Trophoblast cell (in vitro differentiated cells and primary cell): Measurements from ENCODE around the gene ASTN2.

ENCODE experiments used
- DNase-seq, 2 donors: peaks; one replicate each; pipeline ENCODE4 v3.0.0-alpha.2; 2016
- H2AFZ ChIP-seq: 2 replicates; pipeline ENCODE4 v1.6.1; 2013; ENCODE audit warnings: low read length, moderate library complexity, mild to moderate bottlenecking; ENCODE audit not compliant: insufficient read depth, poor library complexity
- H2AK5ac ChIP-seq: 2 replicates; pipeline ENCODE4 v1.6.1; 2013; ENCODE audit warnings: mild to moderate bottlenecking, low read length
- H2BK120ac ChIP-seq: 2 replicates; pipeline ENCODE4 v1.6.1; 2013; ENCODE audit warnings: low read length, mild to moderate bottlenecking, moderate library complexity; ENCODE audit not compliant: insufficient read depth, poor library complexity
- H2BK12ac ChIP-seq: 2 replicates; pipeline ENCODE4 v1.6.1; 2013; ENCODE audit warnings: mild to moderate bottlenecking, low read length, moderate library complexity
- H2BK5ac ChIP-seq: 2 replicates; pipeline ENCODE4 v1.6.1; 2013; ENCODE audit warnings: low read length, low read depth, moderate library complexity, mild to moderate bottlenecking; ENCODE audit not compliant: poor library complexity
- H3K14ac ChIP-seq: 2 replicates; pipeline ENCODE4 v1.6.1; 2013; ENCODE audit warnings: mild to moderate bottlenecking, low read length
- H3K18ac ChIP-seq: 2 replicates; pipeline ENCODE4 v1.6.1; 2013; ENCODE audit warnings: mild to moderate bottlenecking, low read length
- H3K23ac ChIP-seq: 2 replicates; pipeline ENCODE4 v1.6.1; 2013; ENCODE audit warnings: low read length
- H3K27ac ChIP-seq: 2 replicates; pipeline ENCODE4 v1.5.1; 2013; ENCODE audit warnings: low read depth, mild to moderate bottlenecking, inconsistent platforms, low read length, moderate library complexity
- H3K27me3 ChIP-seq: 2 replicates; pipeline ENCODE4 v1.6.1; 2013; ENCODE audit warnings: inconsistent platforms, mild to moderate bottlenecking, low read length, moderate library complexity; ENCODE audit not compliant: insufficient read depth
- H3K36me3 ChIP-seq, 2 experiments: 1 replicate in 1 of 2; 2 replicates in 1 of 2; pipeline ENCODE4 v1.6.1; 2013; ENCODE audit warnings: low read length in 2 of 2, mild to moderate bottlenecking in 2 of 2, moderate library complexity in 1 of 2; ENCODE audit not compliant: insufficient read depth in 2 of 2, control insufficient read depth in 1 of 2
- H3K4ac ChIP-seq: 2 replicates; pipeline ENCODE4 v1.6.1; 2013; ENCODE audit warnings: low read depth, mild to moderate bottlenecking, low read length, moderate library complexity
- H3K4me1 ChIP-seq, 2 experiments: 1 replicate in 1 of 2; 2 replicates in 1 of 2; pipeline ENCODE4 v1.6.1; 2013; ENCODE audit warnings: low read length in 2 of 2, mild to moderate bottlenecking in 2 of 2, moderate library complexity in 1 of 2; ENCODE audit not compliant: insufficient read depth in 2 of 2, control insufficient read depth in 1 of 2
- H3K4me2 ChIP-seq: 2 replicates; pipeline ENCODE4 v1.6.1; 2013; ENCODE audit warnings: inconsistent platforms, mild to moderate bottlenecking, low read length, moderate library complexity
- H3K4me3 ChIP-seq: 2 replicates; pipeline ENCODE4 v1.5.1; 2013; ENCODE audit warnings: mild to moderate bottlenecking, low read depth, low read length, inconsistent platforms
- H3K79me1 ChIP-seq: one replicate; pipeline ENCODE4 v1.6.1; 2013; ENCODE audit warnings: low read length
- H3K79me2 ChIP-seq: 2 replicates; pipeline ENCODE4 v1.6.1; 2013; ENCODE audit warnings: low read length, mild to moderate bottlenecking; ENCODE audit not compliant: control insufficient read depth, insufficient read depth, poor library complexity
- H3K9ac ChIP-seq: 2 replicates; pipeline ENCODE4 v1.6.1; 2013; ENCODE audit warnings: mild to moderate bottlenecking, low read length
- H3K9me3 ChIP-seq: 2 replicates; pipeline ENCODE4 v1.6.1; 2013; ENCODE audit warnings: low read depth, mild to moderate bottlenecking, control low read depth, inconsistent platforms, low read length; ENCODE audit not compliant: insufficient read depth
- H4K12ac ChIP-seq: 2 replicates; pipeline ENCODE4 v1.6.1; 2013; ENCODE audit warnings: low read depth, mild to moderate bottlenecking, low read length, moderate library complexity
- H4K8ac ChIP-seq: 2 replicates; pipeline ENCODE4 v1.6.1; 2013; ENCODE audit warnings: low read depth, mild to moderate bottlenecking, low read length, moderate library complexity
- H4K91ac ChIP-seq: one replicate; pipeline ENCODE4 v1.6.1; 2013; ENCODE audit warnings: low read depth, mild to moderate bottlenecking, low read length, moderate library complexity
- WGBS: extraction: QIAGEN DNeasy Blood & Tissue Kit; methylation state at CpG from one replicate; pipeline ENCODE4 v1.1.7; 2013; ENCODE audit warnings: missing lambda C conversion rate; ENCODE audit not compliant: insufficient read length, insufficient coverage; ENCODE audit errors: extremely low coverage; 5-methylcytosine and 5-hydroxymethylcytosine counted together

The ASTN2 gene

GRCh38 chr9:116617389-116617788, 797.5 kb downstream of the ASTN2 start:
- H3K79me1 ChIP-seq, result no peaks in the 10 kb centered on the region
- no peak overlapping the region for H4K12ac ChIP-seq
- H3K27ac ChIP-seq, result no peak overlapping the region
- no peak overlapping the region for H2AFZ ChIP-seq
- DNase-seq, result no peak
- WGBS, result no CpG with 5 or more reads among the region's 3 CpGs
- H3K4me1 ChIP-seq, result no peaks in the 10 kb centered on the region
- no peak overlapping the region for H4K8ac ChIP-seq
- H3K36me3 ChIP-seq, result no peaks in the 10 kb centered on the region
- H3K79me2 ChIP-seq, result no peaks in the 10 kb centered on the region
- H3K14ac ChIP-seq, result no peak overlapping the region
- H3K27me3 ChIP-seq, result no peaks in the 10 kb centered on the region
- no peak overlapping the region for H4K91ac ChIP-seq
- H3K4me2 ChIP-seq, result no peak overlapping the region
- no peak overlapping the region for H3K4me3 ChIP-seq
- no peak overlapping the region for H2AK5ac ChIP-seq
- no peak overlapping the region for H3K4ac ChIP-seq
- no peaks in the 10 kb centered on the region for H3K9me3 ChIP-seq
- H3K9ac ChIP-seq, result no peak overlapping the region
- H3K18ac ChIP-seq, result no peak overlapping the region
- no peak overlapping the region for H2BK120ac ChIP-seq
- H2BK12ac ChIP-seq, result no peak overlapping the region
- no peak overlapping the region for H3K23ac ChIP-seq
- H2BK5ac ChIP-seq, result no peak overlapping the region

GRCh38 chr9:116616304-116616914, 798.4 kb downstream of the ASTN2 start:
- Histone ChIP-seq H3K23ac (no peak overlapping the region), H3K18ac (no peak overlapping the region), H3K27me3 (no peaks in the 10 kb centered on the region), H2BK5ac (no peak overlapping the region), H2AFZ (no peak overlapping the region), H4K91ac (no peak overlapping the region), H3K79me1 (no peaks in the 10 kb centered on the region), H3K4me1 (no peaks in the 10 kb centered on the region), H3K36me3 (no peaks in the 10 kb centered on the region), H4K8ac (no peak overlapping the region), H3K4me2 (no peak overlapping the region), H3K79me2 (no peaks in the 10 kb centered on the region), H2AK5ac (no peak overlapping the region), H3K4me3 (no peak overlapping the region), H4K12ac (no peak overlapping the region), H3K9me3 (no peaks in the 10 kb centered on the region), H3K9ac (no peak overlapping the region), H2BK120ac (no peak overlapping the region), H3K4ac (no peak overlapping the region), H3K27ac (no peak overlapping the region), H2BK12ac (no peak overlapping the region), H3K14ac (no peak overlapping the region)
- no CpG with 5 or more reads among the region's 5 CpGs for WGBS
- DNase-seq, result no peak

- Histone ChIP-seq H2AFZ (no peak overlapping the region), H3K23ac (no peak overlapping the region), H3K79me1 (no peaks in the 10 kb centered on the region), H3K79me2 (no peaks in the 10 kb centered on the region), H3K4me2 (no peak overlapping the region), H3K14ac (no peak overlapping the region), H2BK120ac (no peak overlapping the region), H4K12ac (no peak overlapping the region), H3K9ac (no peak overlapping the region), H4K91ac (no peak overlapping the region), H3K4me3 (no peak overlapping the region), H3K4me1 (peaks cover 0 to 10% of the 10 kb centered on the region in 2 experiments), H3K18ac (no peak overlapping the region), H3K27me3 (no peaks in the 10 kb centered on the region), H2AK5ac (no peak overlapping the region), H3K36me3 (no peaks in the 10 kb centered on the region), H3K4ac (no peak overlapping the region), H4K8ac (no peak overlapping the region), H2BK5ac (no peak overlapping the region), H3K9me3 (no peaks in the 10 kb centered on the region), H2BK12ac (no peak overlapping the region), H3K27ac (no peak overlapping the region)
- no CpG with 5 or more reads among the region's 1 CpG for WGBS
- DNase-seq, result no peak
Observed at GRCh38 chr9:116608064-116608463, 806.8 kb downstream of the ASTN2 start.

- H3K9ac ChIP-seq, result no peak overlapping the region
- WGBS, result no CpG with 5 or more reads among the region's 10 CpGs
Observed at GRCh38 chr9:116605904-116606341, 808.9 kb downstream of the ASTN2 start.

More at GRCh38 chr9:116605904-116606341, 808.9 kb downstream of the ASTN2 start:
- no peaks in the 10 kb centered on the region for H3K36me3 ChIP-seq
- no peak overlapping the region for H3K27ac ChIP-seq
- no peak overlapping the region for H2AK5ac ChIP-seq
- peaks cover 0 to 10% of the 10 kb centered on the region in 2 experiments for H3K4me1 ChIP-seq
- H2BK12ac ChIP-seq, result no peak overlapping the region
- H4K8ac ChIP-seq, result no peak overlapping the region
- H3K14ac ChIP-seq, result no peak overlapping the region
- H2AFZ ChIP-seq, result no peak overlapping the region
- no peak overlapping the region for H2BK5ac ChIP-seq
- H4K12ac ChIP-seq, result no peak overlapping the region
- H3K27me3 ChIP-seq, result no peaks in the 10 kb centered on the region
- H3K18ac ChIP-seq, result no peak overlapping the region
- H3K4me3 ChIP-seq, result no peak overlapping the region
- H3K9me3 ChIP-seq, result no peaks in the 10 kb centered on the region
- no peak overlapping the region for H3K4ac ChIP-seq
- DNase-seq, result no peak
- no peak overlapping the region for H3K4me2 ChIP-seq
- H2BK120ac ChIP-seq, result no peak overlapping the region
- H3K23ac ChIP-seq, result no peak overlapping the region
- H3K79me2 ChIP-seq, result no peaks in the 10 kb centered on the region
- no peak overlapping the region for H4K91ac ChIP-seq
- no peaks in the 10 kb centered on the region for H3K79me1 ChIP-seq
